Measurements from ENCODE around the gene JPH3.

Gene JPH3

GRCh38 chr16:87681981-87682570 lies 79.8 kb downstream of the JPH3 start:
- Histone ChIP-seq H3K4me1 (ENCODE audit: control insufficient read depth in 5 of 5, insufficient read depth in 5 of 5, low read length in 5 of 5) (peaks cover 0 to 3% (median 0%) of the 10 kb centered on the region in 5 donors), H3K9me3 (ENCODE audit: control insufficient read depth in 5 of 5, low read length in 5 of 5) (no peaks in the 10 kb centered on the region), H3K27me3 (ENCODE audit: control insufficient read depth in 5 of 5, insufficient read depth in 4 of 5, low read length in 5 of 5) (peaks cover 18 to 56% (median 36%) of the 10 kb centered on the region in 5 donors), H3K9ac (ENCODE audit: low read length in 5 of 5) (no peak overlapping the region), H3K36me3 (ENCODE audit: control insufficient read depth in 5 of 5, insufficient read depth in 5 of 5, low read length in 5 of 5) (no peaks in the 10 kb centered on the region), H3K4me3 (ENCODE audit: low read depth in 1 of 5, low read length in 5 of 5) (no peak overlapping the region), H3K27ac (ENCODE audit: low read depth, low read length) (no peak overlapping the region)

- Histone ChIP-seq H3K27ac (ENCODE audit: low read depth, low read length) (no peak overlapping the region), H3K4me1 (ENCODE audit: control insufficient read depth in 5 of 5, insufficient read depth in 5 of 5, low read length in 5 of 5) (peaks cover 0 to 3% (median 0%) of the 10 kb centered on the region in 5 donors), H3K36me3 (ENCODE audit: control insufficient read depth in 5 of 5, insufficient read depth in 5 of 5, low read length in 5 of 5) (no peaks in the 10 kb centered on the region), H3K9me3 (ENCODE audit: control insufficient read depth in 5 of 5, low read length in 5 of 5) (no peaks in the 10 kb centered on the region), H3K4me3 (ENCODE audit: low read depth in 1 of 5, low read length in 5 of 5) (no peak overlapping the region), H3K27me3 (ENCODE audit: control insufficient read depth in 5 of 5, insufficient read depth in 4 of 5, low read length in 5 of 5) (peaks cover 25 to 64% (median 42%) of the 10 kb centered on the region in 5 donors), H3K9ac (ENCODE audit: low read length in 5 of 5) (no peak overlapping the region)
Measured at GRCh38 chr16:87682852-87683399, 80.6 kb downstream of the JPH3 start.

- Histone ChIP-seq H3K27ac (ENCODE audit: low read depth, low read length) (no peak overlapping the region), H3K36me3 (ENCODE audit: control insufficient read depth in 5 of 5, insufficient read depth in 5 of 5, low read length in 5 of 5) (no peaks in the 10 kb centered on the region), H3K4me1 (ENCODE audit: control insufficient read depth in 5 of 5, insufficient read depth in 5 of 5, low read length in 5 of 5) (peaks cover 0 to 3% (median 0%) of the 10 kb centered on the region in 5 donors), H3K9me3 (ENCODE audit: control insufficient read depth in 5 of 5, low read length in 5 of 5) (no peaks in the 10 kb centered on the region), H3K27me3 (ENCODE audit: control insufficient read depth in 5 of 5, insufficient read depth in 4 of 5, low read length in 5 of 5) (peaks cover 35 to 65% (median 50%) of the 10 kb centered on the region in 5 donors), H3K4me3 (ENCODE audit: low read depth in 1 of 5, low read length in 5 of 5) (no peak overlapping the region), H3K9ac (ENCODE audit: low read length in 5 of 5) (no peak overlapping the region)
Measured at GRCh38 chr16:87684106-87684677, 81.9 kb downstream of the JPH3 start.

- Histone ChIP-seq H3K36me3 (ENCODE audit: control insufficient read depth in 5 of 5, insufficient read depth in 5 of 5, low read length in 5 of 5) (no peaks in the 10 kb centered on the region), H3K4me1 (ENCODE audit: control insufficient read depth in 5 of 5, insufficient read depth in 5 of 5, low read length in 5 of 5) (peaks cover 0 to 3% (median 0%) of the 10 kb centered on the region in 5 donors), H3K27ac (ENCODE audit: low read depth, low read length) (no peak overlapping the region), H3K9me3 (ENCODE audit: control insufficient read depth in 5 of 5, low read length in 5 of 5) (no peaks in the 10 kb centered on the region), H3K27me3 (ENCODE audit: control insufficient read depth in 5 of 5, insufficient read depth in 4 of 5, low read length in 5 of 5) (peaks cover 38 to 66% (median 48%) of the 10 kb centered on the region in 5 donors), H3K4me3 (ENCODE audit: low read depth in 1 of 5, low read length in 5 of 5) (no peak overlapping the region), H3K9ac (ENCODE audit: low read length in 5 of 5) (no peak overlapping the region)
Measured at GRCh38 chr16:87684711-87685404, 82.5 kb downstream of the JPH3 start.

GRCh38 chr16:87685405-87685755 lies 83.1 kb downstream of the JPH3 start:
- H3K36me3 ChIP-seq (ENCODE audit: control insufficient read depth in 5 of 5, insufficient read depth in 5 of 5, low read length in 5 of 5): no peaks in the 10 kb centered on the region
- H3K4me1 ChIP-seq (ENCODE audit: control insufficient read depth in 5 of 5, insufficient read depth in 5 of 5, low read length in 5 of 5): peaks cover 0 to 3% (median 0%) of the 10 kb centered on the region in 5 donors
- H3K9ac ChIP-seq (ENCODE audit: low read length in 5 of 5): no peak overlapping the region
- H3K27ac ChIP-seq (ENCODE audit: low read depth, low read length): no peak overlapping the region
- no peaks in the 10 kb centered on the region for H3K9me3 ChIP-seq (ENCODE audit: control insufficient read depth in 5 of 5, low read length in 5 of 5)
- H3K27me3 ChIP-seq (ENCODE audit: control insufficient read depth in 5 of 5, insufficient read depth in 4 of 5, low read length in 5 of 5): peaks cover 33 to 64% (median 50%) of the 10 kb centered on the region in 5 donors
- no peak overlapping the region for H3K4me3 ChIP-seq (ENCODE audit: low read depth in 1 of 5, low read length in 5 of 5)

- H3K9ac ChIP-seq (ENCODE audit: low read length in 5 of 5): no peak overlapping the region
- H3K9me3 ChIP-seq (ENCODE audit: control insufficient read depth in 5 of 5, low read length in 5 of 5): no peaks in the 10 kb centered on the region
- H3K4me3 ChIP-seq (ENCODE audit: low read depth in 1 of 5, low read length in 5 of 5): no peak overlapping the region
- H3K36me3 ChIP-seq (ENCODE audit: control insufficient read depth in 5 of 5, insufficient read depth in 5 of 5, low read length in 5 of 5): no peaks in the 10 kb centered on the region
- peaks cover 0 to 3% (median 0%) of the 10 kb centered on the region in 5 donors for H3K4me1 ChIP-seq (ENCODE audit: control insufficient read depth in 5 of 5, insufficient read depth in 5 of 5, low read length in 5 of 5)
- peaks cover 35 to 64% (median 50%) of the 10 kb centered on the region in 5 donors for H3K27me3 ChIP-seq (ENCODE audit: control insufficient read depth in 5 of 5, insufficient read depth in 4 of 5, low read length in 5 of 5)
- H3K27ac ChIP-seq (ENCODE audit: low read depth, low read length): no peak overlapping the region
Measured at GRCh38 chr16:87685766-87686165, 83.5 kb downstream of the JPH3 start.

GRCh38 chr16:87686697-87687096 lies 84.4 kb downstream of the JPH3 start:
- Histone ChIP-seq H3K36me3 (ENCODE audit: control insufficient read depth in 5 of 5, insufficient read depth in 5 of 5, low read length in 5 of 5) (no peaks in the 10 kb centered on the region), H3K9me3 (ENCODE audit: control insufficient read depth in 5 of 5, low read length in 5 of 5) (no peaks in the 10 kb centered on the region), H3K4me1 (ENCODE audit: control insufficient read depth in 5 of 5, insufficient read depth in 5 of 5, low read length in 5 of 5) (peaks cover 0 to 3% (median 0%) of the 10 kb centered on the region in 5 donors), H3K27ac (ENCODE audit: low read depth, low read length) (no peak overlapping the region), H3K4me3 (ENCODE audit: low read depth in 1 of 5, low read length in 5 of 5) (no peak overlapping the region), H3K27me3 (ENCODE audit: control insufficient read depth in 5 of 5, insufficient read depth in 4 of 5, low read length in 5 of 5) (peaks cover 39 to 64% (median 50%) of the 10 kb centered on the region in 5 donors), H3K9ac (ENCODE audit: low read length in 5 of 5) (no peak overlapping the region)

- no peak overlapping the region for H3K4me3 ChIP-seq (ENCODE audit: low read depth in 1 of 5, low read length in 5 of 5)
- no peaks in the 10 kb centered on the region for H3K9me3 ChIP-seq (ENCODE audit: control insufficient read depth in 5 of 5, low read length in 5 of 5)
- no peak overlapping the region for H3K9ac ChIP-seq (ENCODE audit: low read length in 5 of 5)
- H3K27ac ChIP-seq (ENCODE audit: low read depth, low read length): no peak overlapping the region
- peaks cover 0 to 3% (median 0%) of the 10 kb centered on the region in 5 donors for H3K4me1 ChIP-seq (ENCODE audit: control insufficient read depth in 5 of 5, insufficient read depth in 5 of 5, low read length in 5 of 5)
- no peaks in the 10 kb centered on the region for H3K36me3 ChIP-seq (ENCODE audit: control insufficient read depth in 5 of 5, insufficient read depth in 5 of 5, low read length in 5 of 5)
- H3K27me3 ChIP-seq (ENCODE audit: control insufficient read depth in 5 of 5, insufficient read depth in 4 of 5, low read length in 5 of 5): peaks cover 39 to 64% (median 50%) of the 10 kb centered on the region in 5 donors
Measured at GRCh38 chr16:87687126-87687910, 85.0 kb downstream of the JPH3 start.

GRCh38 chr16:87687998-87688529 lies 85.8 kb downstream of the JPH3 start:
- Histone ChIP-seq H3K9me3 (ENCODE audit: control insufficient read depth in 5 of 5, low read length in 5 of 5) (no peaks in the 10 kb centered on the region), H3K27me3 (ENCODE audit: control insufficient read depth in 5 of 5, insufficient read depth in 4 of 5, low read length in 5 of 5) (peaks cover 38 to 58% (median 48%) of the 10 kb centered on the region in 5 donors), H3K36me3 (ENCODE audit: control insufficient read depth in 5 of 5, insufficient read depth in 5 of 5, low read length in 5 of 5) (no peaks in the 10 kb centered on the region), H3K4me3 (ENCODE audit: low read depth in 1 of 5, low read length in 5 of 5) (no peak overlapping the region), H3K27ac (ENCODE audit: low read depth, low read length) (no peak overlapping the region), H3K9ac (ENCODE audit: low read length in 5 of 5) (no peak overlapping the region), H3K4me1 (ENCODE audit: control insufficient read depth in 5 of 5, insufficient read depth in 5 of 5, low read length in 5 of 5) (peaks cover 0 to 3% (median 0%) of the 10 kb centered on the region in 5 donors)
